Fibroblast of mammary gland (primary cell): Measurements from ENCODE around the gene NME5.

Experiments used
- DNase-seq: peaks from one replicate; pipeline ENCODE4 v3.0.0-alpha.2; 2010; ENCODE audit warnings: low read depth
- H3K4me3 ChIP-seq: 2 replicates; pipeline ENCODE4 v1.5.1; 2011; ENCODE audit warnings: low read depth, mild to moderate bottlenecking, low read length, moderate library complexity; ENCODE audit not compliant: control insufficient read depth
- CTCF ChIP-seq: conservative IDR thresholded peaks from 2 replicates; pipeline ENCODE4 v1.5.1; 2011; ENCODE audit warnings: low read depth, low read length, inconsistent platforms; ENCODE audit not compliant: control insufficient read depth, insufficient read depth

NME5 gene

DNA sequence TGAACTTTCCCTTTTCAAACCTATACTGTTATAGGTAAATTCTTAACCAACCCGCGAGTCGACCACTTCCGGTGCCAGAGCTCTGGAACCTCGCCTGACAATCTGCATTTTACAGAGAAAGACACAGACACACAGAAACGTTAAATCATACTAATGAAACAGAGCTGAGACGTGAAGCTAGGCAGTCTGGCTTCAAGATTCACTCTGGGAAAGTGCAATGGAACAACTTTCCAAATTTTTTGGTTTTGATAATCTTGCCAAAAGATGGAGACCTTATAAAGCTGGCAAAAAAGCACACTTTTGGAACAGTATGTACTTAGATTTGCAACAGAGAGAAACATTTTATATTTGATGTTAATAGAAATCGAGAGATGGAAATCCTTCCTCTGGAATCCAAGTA, 71.3 kb downstream of the NME5 start:
- TF ChIP-seq CTCF, result no peak
- no peak for DNase-seq
- H3K4me3 ChIP-seq, result no peak overlapping the region
